Fibroblast of skin of right biceps (primary cell): ENCODE data around the gene CD36.
A peak's percentile ranks its signal among the peaks of the same experiment; 100 is the strongest.

Experiments used
- DNase-seq: peaks from one replicate; pipeline ENCODE4 v3.0.0-alpha.2; 2013

CD36 gene

GRCh38 chr7:80629023-80629422, 9.4 kb upstream of the CD36 start:
- DNase-seq = no peak

DNA sequence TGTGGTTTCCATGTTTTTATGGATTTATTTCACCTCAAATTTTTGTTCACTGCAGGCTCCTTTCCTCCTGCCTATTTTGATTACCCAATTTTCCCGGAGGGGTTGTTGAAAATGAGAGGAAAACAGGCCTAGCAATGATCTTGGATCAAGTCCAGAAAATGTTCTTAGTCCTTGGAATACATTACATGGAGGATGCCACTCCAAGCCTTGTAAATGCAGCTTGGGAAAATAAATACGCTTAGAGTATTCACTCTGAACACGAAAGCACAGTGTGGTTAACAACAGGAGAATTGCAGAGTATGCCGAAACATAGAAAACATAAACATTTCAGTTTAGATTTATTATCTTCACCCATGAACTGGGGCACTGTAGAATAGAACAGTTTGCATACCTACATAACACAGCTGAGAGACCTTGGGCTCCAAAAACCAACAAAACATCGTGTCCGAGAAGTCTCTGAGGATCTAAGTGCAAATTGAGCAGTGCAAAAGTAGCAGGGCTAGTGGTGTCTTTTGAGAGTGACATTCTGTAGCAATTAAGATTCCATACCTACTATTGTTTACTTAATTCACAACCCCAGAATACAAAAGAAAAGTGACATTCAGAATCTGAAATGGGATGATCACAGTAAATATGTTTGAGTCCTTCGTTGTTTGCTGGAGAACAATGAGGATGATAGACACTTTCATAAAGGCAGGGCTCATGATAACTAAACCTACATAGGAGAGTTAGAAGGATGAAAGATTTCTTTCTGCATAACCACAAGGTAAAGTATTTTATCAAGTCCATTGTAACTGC, 7.6 kb upstream of the CD36 start:
- DNase-seq = no peak

- DNase-seq = no peak
These were observed 7.0 kb upstream of the CD36 start for GRCh38 chr7:80631421-80631820.

DNA sequence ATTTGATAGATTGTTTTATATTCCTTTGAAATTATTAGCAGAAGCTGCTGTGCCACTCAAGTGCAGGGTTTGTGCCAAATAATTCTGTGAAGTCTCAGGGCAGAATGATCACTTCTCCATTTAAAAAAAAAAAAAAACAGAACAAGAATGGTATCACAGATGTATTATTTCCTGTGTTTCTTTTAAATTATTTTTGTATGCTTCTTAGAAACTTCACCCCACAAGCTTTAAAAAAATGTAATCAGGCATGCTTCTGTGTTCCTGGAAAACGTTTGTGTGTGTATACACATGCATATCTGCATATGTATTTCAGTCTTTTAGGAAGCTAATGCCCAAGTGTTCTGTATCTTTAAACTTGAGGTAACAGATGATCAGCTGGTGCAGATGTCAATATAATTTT, 6.3 kb upstream of the CD36 start:
- DNase-seq = no peak

DNA sequence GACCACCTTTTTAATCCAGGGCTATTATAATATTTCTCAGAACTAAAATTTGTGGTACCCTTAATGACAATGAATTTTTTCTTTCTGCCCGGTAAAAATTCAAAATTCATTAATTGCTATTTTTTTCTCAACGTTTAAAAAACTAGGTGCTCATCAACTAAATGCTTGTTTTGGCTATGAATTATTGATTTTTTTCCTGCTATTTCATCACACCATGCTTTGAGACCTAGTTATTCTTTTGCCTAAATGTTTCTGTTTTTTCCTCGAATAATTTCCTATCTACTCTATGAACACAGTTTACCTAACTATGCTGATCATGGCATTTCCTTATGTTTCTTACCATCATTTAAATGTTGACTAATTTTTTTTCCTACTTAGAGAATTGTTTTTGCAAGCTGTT, 5.6 kb upstream of the CD36 start:
- no peak for DNase-seq

DNA sequence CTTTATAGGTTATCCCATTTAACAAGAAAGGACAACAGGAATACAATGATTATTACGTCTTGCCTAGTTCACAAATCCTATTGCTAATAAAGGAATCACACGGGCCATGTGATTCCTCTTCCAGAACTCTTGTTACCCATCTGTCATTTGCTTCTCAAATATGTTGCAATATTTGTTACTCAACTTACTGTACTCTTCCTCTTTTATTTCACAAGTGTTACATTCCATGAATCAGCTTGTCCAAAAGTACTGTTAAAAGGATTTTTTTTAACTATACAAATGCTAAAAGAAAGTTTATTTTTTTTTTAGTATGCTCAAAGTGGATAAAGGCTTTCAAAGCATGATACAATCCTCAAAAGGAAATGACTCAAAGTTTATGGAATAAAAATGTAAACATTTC, 3.9 kb upstream of the CD36 start:
- peak; percentile 82 for DNase-seq

- peak; percentile 80 for DNase-seq
These were observed 2.9 kb upstream of the CD36 start for GRCh38 chr7:80635533-80635932.

GRCh38 chr7:80635998-80636397, 2.4 kb upstream of the CD36 start:
- no peak for DNase-seq

GRCh38 chr7:80636709-80637108, 1.7 kb upstream of the CD36 start:
- no peak for DNase-seq

GRCh38 chr7:80637454-80637853, 988 bp upstream of the CD36 start:
- DNase-seq = no peak

DNA sequence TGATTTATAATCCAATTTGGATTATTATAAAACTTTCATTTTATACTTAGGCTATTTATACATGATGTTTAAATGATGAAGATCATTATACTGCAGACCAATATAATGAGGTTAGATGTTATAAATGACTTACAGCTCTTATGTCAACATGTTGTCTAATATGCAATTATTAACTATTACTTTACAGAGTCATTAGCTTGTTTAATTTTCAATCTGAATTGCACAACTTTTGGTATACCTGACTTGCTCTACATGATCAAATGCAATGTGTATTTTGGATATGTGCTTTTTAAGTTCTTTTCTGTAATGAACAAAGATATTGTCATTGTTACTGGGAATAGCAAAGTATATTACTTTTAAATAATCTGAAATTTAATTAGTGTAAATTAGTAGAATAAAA, 569 bp downstream of the CD36 start:
- DNase-seq = no peak

- peak; percentile 73 for DNase-seq
These were observed 2.4 kb downstream of the CD36 start for GRCh38 chr7:80640846-80641245.

GRCh38 chr7:80641548-80641947, 3.1 kb downstream of the CD36 start:
- no peak for DNase-seq

DNA sequence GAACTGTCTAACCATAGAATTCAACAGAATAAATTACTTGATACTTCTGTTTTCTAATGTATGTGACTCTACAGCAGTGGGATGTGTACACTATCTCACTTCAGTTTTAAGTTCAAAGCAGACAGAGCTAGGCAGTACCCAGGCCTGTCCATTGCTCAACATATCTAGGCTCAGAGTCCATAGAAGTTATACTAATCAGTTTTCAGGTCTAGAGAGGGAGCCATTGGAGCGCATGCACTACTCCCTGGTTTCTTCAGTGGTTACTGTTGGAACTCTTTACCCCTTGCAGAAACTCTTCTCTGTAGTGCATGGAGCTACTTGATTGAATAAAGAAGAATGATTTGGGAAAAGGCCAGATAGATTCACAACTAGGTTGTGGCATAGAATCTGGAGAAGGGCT, 4.4 kb downstream of the CD36 start:
- no peak for DNase-seq

GRCh38 chr7:80643336-80643915, 5.0 kb downstream of the CD36 start:
- DNase-seq = peak; percentile 42

DNA sequence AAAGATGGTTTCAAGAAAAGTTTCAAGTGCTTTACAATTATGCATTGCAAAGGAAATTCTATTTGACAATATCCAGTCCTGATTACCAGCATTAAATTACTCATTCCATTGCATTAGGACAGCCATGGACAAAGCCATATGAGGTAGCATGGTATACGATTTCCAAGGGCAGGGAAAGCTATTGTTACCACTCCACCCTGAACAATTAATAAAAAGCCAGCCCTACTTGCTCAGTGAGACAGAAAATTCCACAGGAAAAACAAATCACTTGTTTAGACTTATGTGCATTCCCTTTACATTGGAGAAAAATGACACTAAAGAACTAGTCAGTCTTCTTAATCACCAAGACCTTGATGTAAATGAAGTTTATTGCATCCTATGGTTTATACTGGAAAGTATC, 5.6 kb downstream of the CD36 start:
- DNase-seq = no peak

DNA sequence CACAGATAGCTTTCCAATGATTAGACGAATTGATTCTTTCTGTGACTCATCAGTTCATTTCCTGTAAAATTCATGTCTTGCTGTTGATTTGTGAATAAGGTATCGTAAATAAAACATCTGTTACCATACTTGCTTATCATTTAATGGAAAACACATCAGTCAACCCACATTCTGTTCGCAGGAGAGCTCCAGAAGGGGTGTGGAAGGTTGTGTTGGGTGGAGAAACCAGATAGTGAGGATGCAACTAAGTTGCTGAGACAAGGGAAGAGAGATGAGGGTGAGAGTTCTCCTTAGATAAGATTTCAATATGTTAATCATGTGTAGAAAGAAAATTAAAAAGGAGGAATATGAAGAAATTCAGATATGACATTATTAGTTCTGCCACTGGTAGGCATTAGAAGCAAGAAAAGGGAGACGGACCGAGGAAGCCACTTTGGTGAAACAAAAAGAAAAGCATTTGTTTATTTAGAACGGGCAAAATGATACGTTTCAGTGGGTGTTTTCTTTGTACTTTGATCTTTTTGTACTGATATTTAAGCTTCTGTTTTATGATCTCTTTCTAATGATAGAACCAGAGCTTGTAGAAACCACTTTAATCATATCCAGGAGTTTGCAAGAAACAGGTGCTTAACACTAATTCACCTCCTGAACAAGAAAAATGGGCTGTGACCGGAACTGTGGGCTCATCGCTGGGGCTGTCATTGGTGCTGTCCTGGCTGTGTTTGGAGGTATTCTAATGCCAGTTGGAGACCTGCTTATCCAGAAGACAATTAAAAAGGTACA, 7.8 kb downstream of the CD36 start:
- no peak for DNase-seq

DNA sequence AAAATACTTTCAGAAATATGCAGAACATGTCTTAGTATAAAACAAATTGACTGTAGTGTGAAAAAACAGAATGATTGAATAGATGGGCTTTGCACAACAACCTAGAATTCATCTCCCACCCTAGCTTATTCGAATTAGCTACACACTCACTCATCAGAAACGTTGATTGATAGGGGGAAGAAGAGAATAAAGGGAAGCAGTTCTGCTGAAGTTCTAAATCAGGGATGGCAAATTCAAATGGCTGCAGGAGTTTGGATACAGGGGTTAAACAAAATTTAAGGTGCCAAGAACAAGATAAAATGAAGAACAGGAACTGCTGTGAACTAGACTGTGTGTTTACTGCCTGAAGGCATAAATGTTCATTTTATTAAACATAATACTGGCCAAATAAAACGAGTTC, 9.0 kb downstream of the CD36 start:
- no peak for DNase-seq

- no peak for DNase-seq
These were observed 9.7 kb downstream of the CD36 start for GRCh38 chr7:80648031-80648600.

GRCh38 chr7:80649011-80649410, 10.6 kb downstream of the CD36 start:
- no peak for DNase-seq

- no peak for DNase-seq
These were observed 11.6 kb downstream of the CD36 start for GRCh38 chr7:80650030-80650429.

- no peak for DNase-seq
These were observed 13.0 kb downstream of the CD36 start for GRCh38 chr7:80651471-80651870.

GRCh38 chr7:80653244-80653643, 14.8 kb downstream of the CD36 start:
- no peak for DNase-seq

GRCh38 chr7:80654887-80655340, 16.5 kb downstream of the CD36 start:
- no peak for DNase-seq
